ENCODE results near the gene FAM181A.

DNA sequence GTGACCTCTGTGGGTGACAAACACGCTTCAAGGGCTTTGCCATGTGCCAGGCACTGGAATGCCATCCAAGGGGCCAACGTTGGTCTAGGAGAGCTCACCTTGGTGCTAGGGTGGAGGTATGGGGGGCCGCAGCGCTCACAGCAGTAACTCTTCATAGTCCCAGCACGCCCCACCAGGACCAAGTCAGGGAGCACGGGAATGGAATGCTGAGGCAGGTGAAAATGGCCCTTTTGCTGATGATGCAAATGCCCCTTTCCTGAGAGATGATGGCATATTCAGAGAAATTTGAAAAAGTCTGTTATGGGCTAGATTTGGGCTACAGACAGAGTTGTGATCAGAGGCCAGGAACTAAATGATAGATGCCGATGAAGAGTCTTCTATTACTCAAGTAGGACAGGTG, 10.0 kb upstream of the FAM181A start:
- no peak for TF ChIP-seq EZH2 (IDR thresholded peaks at IDR 0.05; ENCODE audit: borderline replicate concordance, low read depth, low read length, poor library complexity, severe bottlenecking)
- TF ChIP-seq, protein P1, sequence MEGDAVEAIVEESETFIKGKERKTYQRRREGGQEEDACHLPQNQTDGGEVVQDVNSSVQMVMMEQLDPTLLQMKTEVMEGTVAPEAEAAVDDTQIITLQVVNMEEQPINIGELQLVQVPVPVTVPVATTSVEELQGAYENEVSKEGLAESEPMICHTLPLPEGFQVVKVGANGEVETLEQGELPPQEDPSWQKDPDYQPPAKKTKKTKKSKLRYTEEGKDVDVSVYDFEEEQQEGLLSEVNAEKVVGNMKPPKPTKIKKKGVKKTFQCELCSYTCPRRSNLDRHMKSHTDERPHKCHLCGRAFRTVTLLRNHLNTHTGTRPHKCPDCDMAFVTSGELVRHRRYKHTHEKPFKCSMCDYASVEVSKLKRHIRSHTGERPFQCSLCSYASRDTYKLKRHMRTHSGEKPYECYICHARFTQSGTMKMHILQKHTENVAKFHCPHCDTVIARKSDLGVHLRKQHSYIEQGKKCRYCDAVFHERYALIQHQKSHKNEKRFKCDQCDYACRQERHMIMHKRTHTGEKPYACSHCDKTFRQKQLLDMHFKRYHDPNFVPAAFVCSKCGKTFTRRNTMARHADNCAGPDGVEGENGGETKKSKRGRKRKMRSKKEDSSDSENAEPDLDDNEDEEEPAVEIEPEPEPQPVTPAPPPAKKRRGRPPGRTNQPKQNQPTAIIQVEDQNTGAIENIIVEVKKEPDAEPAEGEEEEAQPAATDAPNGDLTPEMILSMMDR (conservative IDR thresholded peaks at IDR 0.05; ENCODE audit: low read depth, low read length), result no peak
